Measurements from ENCODE around the gene PGF.

GRCh38 chr14:75002392-75003249 is 47.2 kb upstream of the PGF start, which contains the start of gene EIF2B2:
- TF ChIP-seq CTCF (IDR thresholded peaks at IDR 0.05; ENCODE audit: poor library complexity): no peak
- TF ChIP-seq EZH2 (IDR thresholded peaks at IDR 0.05; ENCODE audit: borderline replicate concordance): no peak

Data from hepatocyte (in vitro differentiated cells).